PC-3 (cell line): ENCODE measurements around the gene ZNF343.

ENCODE experiments used
- CTCF ChIP-seq: fragments of 300-600 bp; sonication (generic); conservative IDR thresholded peaks from 2 replicates; pipeline ENCODE4 v1.5.1; 2017; ENCODE audit warnings: antibody characterized with exemption, low read depth, mild to moderate bottlenecking, low read length
- EZH2 ChIP-seq: fragments of 300-600 bp; sonication (generic); IDR thresholded peaks from one replicate; pipeline ENCODE4 v1.6.1; 2017; ENCODE audit warnings: antibody characterized with exemption, mild to moderate bottlenecking, low read length; ENCODE audit not compliant: unreplicated experiment
- EZH2phosphoT487 ChIP-seq: fragments of 300-600 bp; sonication (generic); IDR thresholded peaks from 2 replicates; pipeline ENCODE4 v1.6.1; 2018; ENCODE audit warnings: mild to moderate bottlenecking, antibody characterized with exemption, low read length, borderline replicate concordance

- TF ChIP-seq CTCF (no peak), EZH2 (no peak), EZH2phosphoT487 (no peak)
Observed at GRCh38 chr20:2509794-2510193, 1.1 kb upstream of the ZNF343 start.
